22Rv1 (cell line): ENCODE results near the gene UBE2E1.

Source experiments
- H3K27ac ChIP-seq: fragments of 450-650 bp; 2 replicates; pipeline ENCODE4 v1.5.1; 2017
- CTCF ChIP-seq: fragments of 450-650 bp; IDR thresholded peaks from 2 replicates; pipeline ENCODE4 v1.5.1; 2017; ENCODE audit warnings: mild to moderate bottlenecking
- ZFX ChIP-seq: fragments of 450-650 bp; IDR thresholded peaks from 2 replicates; pipeline ENCODE4 v1.6.1; 2017; ENCODE audit warnings: antibody characterized with exemption, borderline replicate concordance

The UBE2E1 gene

GRCh38 chr3:23835087-23835486 is 29.3 kb downstream of the UBE2E1 start:
- H3K27ac ChIP-seq, result no peak overlapping the region
- TF ChIP-seq ZFX (no peak), CTCF (no peak)

GRCh38 chr3:23835802-23836201 is 30.0 kb downstream of the UBE2E1 start:
- H3K27ac ChIP-seq, result no peak overlapping the region
- no peak for TF ChIP-seq CTCF
- TF ChIP-seq ZFX, result no peak

GRCh38 chr3:23836536-23837230 is 30.9 kb downstream of the UBE2E1 start:
- H3K27ac ChIP-seq, result no peak overlapping the region
- TF ChIP-seq ZFX (no peak), CTCF (no peak)

- TF ChIP-seq CTCF (no peak), ZFX (no peak)
- H3K27ac ChIP-seq, result no peak overlapping the region
Observed at GRCh38 chr3:23837286-23837685, 31.5 kb downstream of the UBE2E1 start.

- TF ChIP-seq ZFX, result no peak
- TF ChIP-seq CTCF, result no peak
- H3K27ac ChIP-seq, result no peak overlapping the region
Observed at GRCh38 chr3:23837691-23838090, 31.9 kb downstream of the UBE2E1 start.

GRCh38 chr3:23840521-23840920 is 34.8 kb downstream of the UBE2E1 start:
- no peak for TF ChIP-seq CTCF
- no peak for TF ChIP-seq ZFX

GRCh38 chr3:23843869-23844268 is 38.1 kb downstream of the UBE2E1 start:
- no peak overlapping the region for H3K27ac ChIP-seq
- TF ChIP-seq ZFX (no peak), CTCF (no peak)

More at GRCh38 chr3:23840521-23840920, 34.8 kb downstream of the UBE2E1 start:
- H3K27ac ChIP-seq, result no peak overlapping the region
